MM.1S (cell line): ENCODE data around the gene ZEB2.

Experiments used
- EZH2phosphoT487 ChIP-seq: fragments of 300-600 bp; sonication (generic); IDR thresholded peaks from 2 replicates; pipeline ENCODE4 v1.6.1; 2018; ENCODE audit warnings: antibody characterized with exemption, low read length
- TF ChIP-seq, protein P1 (sequence below): fragments of 300-600 bp; sonication (generic); IDR thresholded peaks from 2 replicates; pipeline ENCODE4 v1.5.1; 2016; ENCODE audit warnings: antibody characterized with exemption, low read length, mixed read lengths

DNA sequence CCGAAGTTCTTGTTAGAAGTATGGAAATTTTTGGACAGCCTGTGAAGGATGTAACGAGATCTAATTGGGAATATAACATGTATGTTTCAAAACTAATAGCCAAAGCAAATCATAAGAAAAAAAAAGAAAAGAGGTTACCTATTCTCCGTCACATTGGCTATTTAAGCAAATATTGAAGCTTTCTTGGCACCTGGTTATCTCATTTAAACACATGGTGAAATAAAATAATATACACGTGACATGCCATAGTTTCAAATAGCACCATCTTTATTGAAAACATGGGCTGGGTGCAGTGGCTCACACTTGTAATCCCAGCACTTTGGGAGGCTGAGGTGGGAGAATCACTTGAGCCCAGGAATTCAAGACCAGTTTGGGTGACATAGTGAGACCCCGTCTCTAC is 56.7 kb downstream of the ZEB2 start:
- TF ChIP-seq EZH2phosphoT487, result no peak
- TF ChIP-seq, protein P1, sequence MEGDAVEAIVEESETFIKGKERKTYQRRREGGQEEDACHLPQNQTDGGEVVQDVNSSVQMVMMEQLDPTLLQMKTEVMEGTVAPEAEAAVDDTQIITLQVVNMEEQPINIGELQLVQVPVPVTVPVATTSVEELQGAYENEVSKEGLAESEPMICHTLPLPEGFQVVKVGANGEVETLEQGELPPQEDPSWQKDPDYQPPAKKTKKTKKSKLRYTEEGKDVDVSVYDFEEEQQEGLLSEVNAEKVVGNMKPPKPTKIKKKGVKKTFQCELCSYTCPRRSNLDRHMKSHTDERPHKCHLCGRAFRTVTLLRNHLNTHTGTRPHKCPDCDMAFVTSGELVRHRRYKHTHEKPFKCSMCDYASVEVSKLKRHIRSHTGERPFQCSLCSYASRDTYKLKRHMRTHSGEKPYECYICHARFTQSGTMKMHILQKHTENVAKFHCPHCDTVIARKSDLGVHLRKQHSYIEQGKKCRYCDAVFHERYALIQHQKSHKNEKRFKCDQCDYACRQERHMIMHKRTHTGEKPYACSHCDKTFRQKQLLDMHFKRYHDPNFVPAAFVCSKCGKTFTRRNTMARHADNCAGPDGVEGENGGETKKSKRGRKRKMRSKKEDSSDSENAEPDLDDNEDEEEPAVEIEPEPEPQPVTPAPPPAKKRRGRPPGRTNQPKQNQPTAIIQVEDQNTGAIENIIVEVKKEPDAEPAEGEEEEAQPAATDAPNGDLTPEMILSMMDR, result no peak
